Measurements from ENCODE around the gene CGNL1.
A peak's percentile ranks its signal among the peaks of the same experiment; 100 is the strongest.

Gene CGNL1

GRCh38 chr15:57375827-57376695 lies at the start of gene CGNL1:
TSS of gene CGNL1 (plus strand) at chr15:57376505. CDS start at chr15:57438000, 61,495 bp downstream.
- DNase-seq = peak; percentile 44

GRCh38 chr15:57327985-57328471 lies 48.3 kb upstream of the CGNL1 start:
- no peak for DNase-seq

GRCh38 chr15:57328479-57328878 lies 47.8 kb upstream of the CGNL1 start:
- DNase-seq = no peak

- no peak for DNase-seq
Observed at GRCh38 chr15:57328897-57329296, 47.4 kb upstream of the CGNL1 start.

GRCh38 chr15:57329582-57330367 lies 46.5 kb upstream of the CGNL1 start:
- no peak for DNase-seq

GRCh38 chr15:57330619-57331340 lies 45.5 kb upstream of the CGNL1 start:
- DNase-seq = no peak

GRCh38 chr15:57332326-57332725 lies 44.0 kb upstream of the CGNL1 start:
- DNase-seq = no peak

GRCh38 chr15:57333487-57333886 lies 42.8 kb upstream of the CGNL1 start:
- no peak for DNase-seq

- DNase-seq = no peak
Observed at GRCh38 chr15:57334257-57334656, 42.0 kb upstream of the CGNL1 start.

GRCh38 chr15:57335293-57335715 lies 41.0 kb upstream of the CGNL1 start:
- no peak for DNase-seq

GRCh38 chr15:57335719-57336118 lies 40.6 kb upstream of the CGNL1 start:
- DNase-seq = no peak

- DNase-seq = no peak
Observed at GRCh38 chr15:57337868-57338411, 38.4 kb upstream of the CGNL1 start.

GRCh38 chr15:57339321-57339720 lies 37.0 kb upstream of the CGNL1 start:
- DNase-seq = no peak

- DNase-seq = peak; percentile 62
Observed at GRCh38 chr15:57340682-57341259, 35.5 kb upstream of the CGNL1 start.

- no peak for DNase-seq
Observed at GRCh38 chr15:57343048-57343447, 33.3 kb upstream of the CGNL1 start.

- no peak for DNase-seq
Observed at GRCh38 chr15:57343498-57343897, 32.8 kb upstream of the CGNL1 start.

GRCh38 chr15:57344282-57344681 lies 32.0 kb upstream of the CGNL1 start:
- DNase-seq = no peak

- DNase-seq = no peak
Observed at GRCh38 chr15:57345584-57345983, 30.7 kb upstream of the CGNL1 start.

GRCh38 chr15:57348081-57348480 lies 28.2 kb upstream of the CGNL1 start:
- DNase-seq = no peak

GRCh38 chr15:57352535-57353316 lies 23.6 kb upstream of the CGNL1 start:
- no peak for DNase-seq

- no peak for DNase-seq
Observed at GRCh38 chr15:57353317-57353804, 22.9 kb upstream of the CGNL1 start.
